Esophagus muscularis mucosa (tissue), 4 donors: ENCODE measurements around the gene CCR6. TPM values are rescaled to one million over a fixed set of nuclear protein-coding genes. Genes with fewer than 3 reads are reported as not detected.

Source experiments
- DNase-seq: peaks from one replicate; pipeline ENCODE4 v3.0.0-alpha.2; 2017; ENCODE audit errors: extremely low spot score
- H3K27ac ChIP-seq, 4 donors: fragments of 200-600 bp; sonication (generic); replicated peaks in 1 of 4; 1 replicate in 3 of 4; 2 replicates in 1 of 4; pipeline ENCODE4 v1.5.1; 2016 to 2019; ENCODE audit warnings: mild to moderate bottlenecking in 1 of 4
- H3K27me3 ChIP-seq, 4 donors: fragments of 200-600 bp; sonication (generic); one replicate each; pipeline versions ENCODE4 v1.5.1 to v1.6.0; 2016 to 2019
- H3K36me3 ChIP-seq, 4 donors: fragments of 200-600 bp; sonication (generic); one replicate each; pipeline ENCODE4 v1.5.1; 2016 to 2019
- H3K4me1 ChIP-seq, 4 donors: fragments of 200-600 bp; sonication (generic); one replicate each; pipeline ENCODE4 v1.5.1; 2016 to 2019
- H3K4me3 ChIP-seq, 4 donors: fragments of 200-600 bp; sonication (generic); 1 replicate in 2 of 4; 2 replicates in 2 of 4; pipeline ENCODE4 v1.5.1; 2016 to 2019; ENCODE audit warnings: mild to moderate bottlenecking in 4 of 4, moderate library complexity in 1 of 4
- H3K9me3 ChIP-seq, 4 donors: fragments of 200-600 bp; sonication (generic); 1 replicate in 3 of 4; 2 replicates in 1 of 4; pipeline ENCODE4 v1.5.1; 2016 to 2019
- CTCF ChIP-seq, 3 experiments: fragments of 200-600 bp in 2 of 3; fragments of 450-650 bp in 1 of 3; sonication (generic) in 2 of 3; IDR thresholded peaks; one replicate each; pipeline ENCODE4 v1.5.1; 2017 to 2019; ENCODE audit warnings: antibody characterized with exemption in 3 of 3, mild to moderate bottlenecking in 2 of 3, moderate library complexity in 1 of 3
- EP300 ChIP-seq: sonication (generic); formaldehyde crosslinking; IDR thresholded peaks from one replicate; pipeline ENCODE4 v1.6.1; 2017; ENCODE audit warnings: antibody characterized with exemption
- POLR2A ChIP-seq: fragments of 450-650 bp; IDR thresholded peaks from one replicate; pipeline ENCODE4 v1.6.1; 2017; ENCODE audit warnings: antibody characterized with exemption, moderate library complexity, mild to moderate bottlenecking, low read depth
- POLR2AphosphoS5 ChIP-seq, 2 donors: sonication (generic); formaldehyde crosslinking; IDR thresholded peaks; one replicate each; pipeline ENCODE4 v1.6.1; 2017; ENCODE audit warnings: antibody characterized with exemption in 2 of 2
- WGBS: methylation state at CpG from one replicate; pipeline ENCODE4 v1.1.5; 2018; 5-methylcytosine and 5-hydroxymethylcytosine counted together
- intact Hi-C: fragments of 100-400 bp; cut with DNase I; formaldehyde crosslinking; loops from one replicate; pipeline ENCODE4 v1.15.1; 2023
- total RNA-seq, 4 donors: library from RNA; depleted of rRNA; stranded (reverse); fragments of >200 nt; gene quantifications; one replicate each; pipeline versions ENCODE4 v1.1.0 to v1.2.1, GENCODE V29; 2016

The CCR6 gene
- total RNA-seq, 4 donors from 2014 or later, result not detected

GRCh38 chr6:167118006-167118405 is 4.9 kb upstream of the CCR6 start:
- no peak for DNase-seq
- Histone ChIP-seq H3K36me3 (no peaks in the 10 kb centered on the region), H3K4me1 (peaks cover 0 to 50% (median 27%) of the 10 kb centered on the region in 4 donors), H3K4me3 (no peak overlapping the region), H3K27me3 (no peaks in the 10 kb centered on the region), H3K27ac (no peak overlapping the region), H3K9me3 (no peaks in the 10 kb centered on the region)
- WGBS, result 90% methylated on average over 7 of the region's 7 CpGs
- TF ChIP-seq CTCF (IDR thresholded peaks at IDR 0.05), result no peak
- no peak for TF ChIP-seq EP300
- no peak for TF ChIP-seq POLR2A
- no peak for TF ChIP-seq POLR2AphosphoS5 (IDR thresholded peaks at IDR 0.05)
- intact Hi-C loops, result no loop called here

DNA sequence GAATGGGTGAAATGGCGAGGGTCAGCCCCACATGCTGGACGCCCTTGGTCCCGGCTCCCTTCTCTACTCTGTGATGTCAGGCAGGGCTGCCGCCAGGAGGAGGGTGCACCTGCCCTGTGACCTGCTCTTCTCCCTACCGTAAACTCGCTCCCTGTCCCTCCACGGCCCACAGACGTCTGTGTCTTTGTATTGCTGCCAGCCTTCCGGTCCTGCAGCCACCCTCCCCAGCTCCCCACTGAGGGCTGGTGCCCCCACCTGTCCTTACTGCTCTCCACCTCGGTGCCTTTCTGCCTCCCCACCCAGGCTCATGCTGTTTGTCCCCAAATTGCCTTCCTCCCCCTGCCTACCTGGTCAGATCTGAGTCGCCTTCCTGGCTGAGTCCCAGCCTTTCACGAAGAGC is 4.1 kb upstream of the CCR6 start:
- Histone ChIP-seq H3K36me3 (no peaks in the 10 kb centered on the region), H3K27ac (no peak overlapping the region), H3K9me3 (no peaks in the 10 kb centered on the region), H3K4me3 (no peak overlapping the region), H3K4me1 (peaks cover 0 to 50% (median 27%) of the 10 kb centered on the region in 4 donors), H3K27me3 (no peaks in the 10 kb centered on the region)
- intact Hi-C loops, result no loop called here
- no peak for DNase-seq
- TF ChIP-seq CTCF (IDR thresholded peaks at IDR 0.05), result no peak
- TF ChIP-seq EP300, result no peak
- TF ChIP-seq POLR2A, result no peak
- no peak for TF ChIP-seq POLR2AphosphoS5 (IDR thresholded peaks at IDR 0.05)
- 95% methylated on average over 10 of the region's 12 CpGs for WGBS

- no peak for DNase-seq
- intact Hi-C loops, result no loop called here
- WGBS, result 79% methylated on average over 8 of the region's 8 CpGs
- H3K27ac ChIP-seq, result peak overlapping the region; percentile 39 to 58 (median 48)
- H3K4me1 ChIP-seq, result peaks cover 0 to 45% (median 27%) of the 10 kb centered on the region in 4 donors
- H3K36me3 ChIP-seq, result no peaks in the 10 kb centered on the region
- no peak overlapping the region for H3K4me3 ChIP-seq
- no peaks in the 10 kb centered on the region for H3K9me3 ChIP-seq
- H3K27me3 ChIP-seq, result no peaks in the 10 kb centered on the region
- no peak for TF ChIP-seq POLR2AphosphoS5 (IDR thresholded peaks at IDR 0.05)
- no peak for TF ChIP-seq POLR2A
- no peak for TF ChIP-seq CTCF (IDR thresholded peaks at IDR 0.05)
- TF ChIP-seq EP300, result no peak
Measured at GRCh38 chr6:167119670-167120582, 3.0 kb upstream of the CCR6 start.

DNA sequence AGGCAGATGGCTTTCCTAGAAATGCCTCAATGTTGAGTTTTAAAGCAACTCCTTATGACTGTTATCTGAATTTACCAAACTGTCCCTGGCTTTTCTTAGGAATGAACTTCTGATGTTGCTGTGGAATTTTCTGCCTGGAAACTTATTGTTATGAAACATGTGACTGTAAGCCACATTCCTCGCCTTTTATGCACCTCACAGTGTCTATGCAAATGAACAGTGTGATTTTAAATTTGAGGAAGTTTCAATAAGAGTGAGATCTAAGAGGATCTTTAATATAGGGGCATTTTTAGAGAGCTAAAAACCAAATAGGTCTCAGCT is 2.4 kb upstream of the CCR6 start:
- H3K9me3 ChIP-seq, result no peaks in the 10 kb centered on the region
- TF ChIP-seq POLR2A, result no peak
- TF ChIP-seq POLR2AphosphoS5 (IDR thresholded peaks at IDR 0.05), result no peak
- no peak for TF ChIP-seq CTCF (IDR thresholded peaks at IDR 0.05)
- no peak for TF ChIP-seq EP300

More for the DNA sequence above, 2.4 kb upstream of the CCR6 start:
- peaks cover 0 to 39% (median 23%) of the 10 kb centered on the region in 4 donors for H3K4me1 ChIP-seq
- H3K27ac ChIP-seq, result peak overlapping the region; percentile 39 to 58 (median 48)
- DNase-seq, result no peak
- no peaks in the 10 kb centered on the region for H3K27me3 ChIP-seq
- WGBS, result 53% methylated on average over 1 of the region's 1 CpG
- H3K36me3 ChIP-seq, result no peaks in the 10 kb centered on the region
- no peak overlapping the region for H3K4me3 ChIP-seq
- intact Hi-C loops, result no loop called here
